Endothelial cell of umbilical vein (primary cell): Measurements from ENCODE around the gene RPL6. TPM values are rescaled to one million over a fixed set of nuclear protein-coding genes. Genes with fewer than 3 reads are reported as not detected.

Experiments used
- BruUV-seq: library from RNA; stranded (reverse); fragments of 400-500 nt; replicated peaks from 2 replicates; lab custom pipeline; 2021; lab: Mats Ljungman, UMichigan
- CTCF ChIA-PET: fragments of 300-600, 350-600 bp; sonication (Branson Sonifier 250); formaldehyde crosslinking; loops from one replicate; lab custom pipeline; 2021; ENCODE audit warnings: antibody characterized with exemption, inconsistent platforms; lab: Charles Lee
- POLR2A ChIA-PET: fragments of 300-600, 350-600 bp; sonication (Branson Sonifier 250); formaldehyde crosslinking; loops from one replicate; lab custom pipeline; 2021; ENCODE audit warnings: antibody characterized with exemption, inconsistent platforms; lab: Charles Lee
- DNase-seq: peaks from one replicate; pipeline ENCODE4 v3.0.0-alpha.2; 2011; ENCODE audit warnings: low read depth, low spot score
- FAIRE-seq: peaks from 2 replicates; lab custom pipeline; 2011; peaks lifted over from hg19 to GRCh38; lab: Jason Lieb, UNC
- H2AFZ ChIP-seq: 2 replicates; pipeline ENCODE4 v1.6.0; 2012; ENCODE audit warnings: low read depth, low read length, control low read depth, inconsistent platforms
- H3K27ac ChIP-seq: 2 replicates; pipeline ENCODE4 v1.5.1; 2011; ENCODE audit warnings: low read depth, mild to moderate bottlenecking, control low read depth, low read length, moderate library complexity; ENCODE audit not compliant: insufficient read depth
- H3K27me3 ChIP-seq, 2 experiments: 2 replicates each; pipeline versions ENCODE4 v1.6.0 to v1.6.1; 2011; ENCODE audit warnings: low read length in 2 of 2, mixed read lengths in 1 of 2; ENCODE audit not compliant: control insufficient read depth in 2 of 2, insufficient read depth in 2 of 2
- H3K36me3 ChIP-seq, 2 experiments: 2 replicates in 1 of 2; 3 replicates in 1 of 2; pipeline ENCODE4 v1.5.1; 2011; ENCODE audit warnings: low read length in 2 of 2, mild to moderate bottlenecking in 1 of 2, moderate library complexity in 1 of 2; ENCODE audit not compliant: control insufficient read depth in 2 of 2, insufficient read depth in 2 of 2; ENCODE audit errors: extremely low read depth in 1 of 2
- H3K4me1 ChIP-seq: 3 replicates; pipeline ENCODE4 v1.5.1; 2011; ENCODE audit warnings: mild to moderate bottlenecking, low read length; ENCODE audit not compliant: control insufficient read depth, insufficient read depth; ENCODE audit errors: extremely low read depth
- H3K4me2 ChIP-seq: 2 replicates; pipeline ENCODE4 v1.6.1; 2011; ENCODE audit warnings: low read length, control low read depth, mixed read lengths; ENCODE audit not compliant: insufficient read depth
- H3K4me3 ChIP-seq, 3 experiments: fragments of 200-600 bp in 1 of 3; sonication (generic), shearing (Covaris generic) in 1 of 3; replicated peaks in 1 of 3; 2 replicates each; pipeline ENCODE4 v1.5.1; 2011 to 2016; ENCODE audit warnings: control low read depth in 3 of 3, low read length in 3 of 3, mild to moderate bottlenecking in 2 of 3, inconsistent platforms in 1 of 3, low read depth in 1 of 3, moderate library complexity in 1 of 3; ENCODE audit not compliant: insufficient read depth in 1 of 3
- H3K79me2 ChIP-seq: 2 replicates; pipeline ENCODE4 v1.6.0; 2012; ENCODE audit warnings: low read length, inconsistent platforms; ENCODE audit not compliant: control insufficient read depth, insufficient read depth
- H3K9ac ChIP-seq: replicated peaks from 2 replicates; pipeline ENCODE3; 2011; ENCODE audit warnings: low read length, control low read depth; ENCODE audit not compliant: insufficient read depth; ENCODE audit errors: extremely low read depth
- H3K9me1 ChIP-seq: replicated peaks from 3 replicates; pipeline ENCODE4 v1.6.0; 2011; ENCODE audit warnings: mild to moderate bottlenecking, low read length; ENCODE audit not compliant: control insufficient read depth, insufficient read depth; ENCODE audit errors: extremely low read depth
- H3K9me3 ChIP-seq: replicated peaks from 2 replicates; pipeline ENCODE4 v1.5.1; 2012; ENCODE audit warnings: low read length, inconsistent platforms; ENCODE audit not compliant: control insufficient read depth, insufficient read depth
- H4K20me1 ChIP-seq: replicated peaks from 2 replicates; pipeline ENCODE3; 2011; ENCODE audit warnings: mild to moderate bottlenecking, low read length; ENCODE audit not compliant: control insufficient read depth, insufficient read depth; ENCODE audit errors: extremely low read depth
- EZH2 ChIP-seq: IDR thresholded peaks from 2 replicates; pipeline ENCODE4 v1.6.1; 2012; ENCODE audit warnings: borderline replicate concordance, low read depth, mild to moderate bottlenecking, moderate library complexity, low read length, inconsistent platforms; ENCODE audit not compliant: severe bottlenecking
- JUN ChIP-seq: IDR thresholded peaks from 2 replicates; pipeline ENCODE4 v1.6.1; 2011; ENCODE audit warnings: borderline replicate concordance, low read depth; ENCODE audit not compliant: insufficient read length, insufficient read depth
- POLR2AphosphoS5 ChIP-seq: IDR thresholded peaks from 2 replicates; pipeline ENCODE4 v1.6.1; 2012; ENCODE audit warnings: low read depth, mild to moderate bottlenecking, control low read depth, low read length, moderate library complexity; ENCODE audit not compliant: insufficient read depth
- dilution Hi-C: fragments of 300-500 bp; cut with MboI; formaldehyde crosslinking; loops from one replicate; pipeline ENCODE4 v1.15.0; 2019; ENCODE audit warnings: low sequenced_read_pairs; ENCODE audit not compliant: extremely low pct_ligation_motif_present
- intact Hi-C: fragments of 100-400 bp; cut with micrococcal nuclease; formaldehyde crosslinking; loops from one replicate; pipeline ENCODE4 v1.10.0; 2022
- polyA plus RNA-seq, 4 experiments: library from polyadenylated mRNA; depleted of rRNA in 3 of 4; stranded (reverse) in 3 of 4; unstranded in 1 of 4; fragments of >200 nt; gene quantifications; 2 replicates each; pipeline versions ENCODE4 v1.2.1 to v1.2.3, GENCODE V29; 2011 to 2012; ENCODE audit warnings: missing spikeins in 1 of 4
- total RNA-seq: library from RNA; stranded (reverse); gene quantifications from 2 replicates; pipeline ENCODE4 v1.2.3, GENCODE V29; 2021
- TF ChIP-seq, protein P1 (sequence below), 2 donors: IDR thresholded peaks; 1 replicate in 1 of 2; 2 replicates in 1 of 2; pipeline ENCODE4 v1.5.1; 2011; ENCODE audit warnings: low read length in 2 of 2, mild to moderate bottlenecking in 2 of 2, moderate library complexity in 2 of 2, control low read depth in 1 of 2, inconsistent platforms in 1 of 2, low read depth in 1 of 2; ENCODE audit not compliant: insufficient read depth in 1 of 2; ENCODE audit errors: extremely low read depth in 1 of 2
- TF ChIP-seq, protein P2 (sequence below): IDR thresholded peaks from 2 replicates; pipeline ENCODE4 v1.6.1; 2011; ENCODE audit not compliant: insufficient read depth, insufficient read length

RPL6 gene
- total and polyA plus RNA-seq, 2 donors (not counting 3 experiments of a cell fraction or from before 2014, with no cell fraction given), result 998 to 1,385 TPM

DNA sequence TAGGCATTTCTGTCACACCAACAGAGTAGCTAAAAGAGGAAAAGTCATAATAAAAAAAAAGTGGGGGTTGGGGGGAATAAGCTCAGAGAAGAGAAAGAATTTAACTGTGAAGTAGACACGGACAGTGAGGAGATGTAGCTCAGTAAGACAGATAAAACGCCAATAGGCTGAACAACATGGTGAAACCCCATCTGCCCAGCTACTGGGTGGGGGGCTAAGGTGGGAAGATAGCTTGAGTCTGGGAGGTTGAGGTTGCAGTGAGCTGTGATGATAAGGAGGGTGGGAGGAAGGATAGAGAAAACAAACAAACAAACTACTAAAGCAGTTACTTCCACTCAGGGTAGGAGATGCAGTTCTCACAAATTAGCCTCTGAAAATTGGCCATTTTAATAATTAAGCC lies 52.2 kb downstream of the RPL6 start:
- H3K4me2 ChIP-seq, result no peak overlapping the region
- TF ChIP-seq, protein P1, sequence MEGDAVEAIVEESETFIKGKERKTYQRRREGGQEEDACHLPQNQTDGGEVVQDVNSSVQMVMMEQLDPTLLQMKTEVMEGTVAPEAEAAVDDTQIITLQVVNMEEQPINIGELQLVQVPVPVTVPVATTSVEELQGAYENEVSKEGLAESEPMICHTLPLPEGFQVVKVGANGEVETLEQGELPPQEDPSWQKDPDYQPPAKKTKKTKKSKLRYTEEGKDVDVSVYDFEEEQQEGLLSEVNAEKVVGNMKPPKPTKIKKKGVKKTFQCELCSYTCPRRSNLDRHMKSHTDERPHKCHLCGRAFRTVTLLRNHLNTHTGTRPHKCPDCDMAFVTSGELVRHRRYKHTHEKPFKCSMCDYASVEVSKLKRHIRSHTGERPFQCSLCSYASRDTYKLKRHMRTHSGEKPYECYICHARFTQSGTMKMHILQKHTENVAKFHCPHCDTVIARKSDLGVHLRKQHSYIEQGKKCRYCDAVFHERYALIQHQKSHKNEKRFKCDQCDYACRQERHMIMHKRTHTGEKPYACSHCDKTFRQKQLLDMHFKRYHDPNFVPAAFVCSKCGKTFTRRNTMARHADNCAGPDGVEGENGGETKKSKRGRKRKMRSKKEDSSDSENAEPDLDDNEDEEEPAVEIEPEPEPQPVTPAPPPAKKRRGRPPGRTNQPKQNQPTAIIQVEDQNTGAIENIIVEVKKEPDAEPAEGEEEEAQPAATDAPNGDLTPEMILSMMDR (IDR thresholded peaks at IDR 0.05; ENCODE audit: extremely low read depth in 1 of 2, insufficient read depth in 1 of 2, low read depth in 1 of 2, low read length in 2 of 2), result no peak
- no peak for TF ChIP-seq JUN
- TF ChIP-seq POLR2AphosphoS5, result no peak
- no peak for TF ChIP-seq EZH2
- TF ChIP-seq, protein P2, sequence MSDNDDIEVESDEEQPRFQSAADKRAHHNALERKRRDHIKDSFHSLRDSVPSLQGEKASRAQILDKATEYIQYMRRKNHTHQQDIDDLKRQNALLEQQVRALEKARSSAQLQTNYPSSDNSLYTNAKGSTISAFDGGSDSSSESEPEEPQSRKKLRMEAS, result no peak
- intact Hi-C loops (no loop called here), dilution Hi-C loops (no loop called here)
- no peak overlapping the region for H3K27ac ChIP-seq
- ChIA-PET CTCF (interaction anchor here (0.9 to 1.1 kb wide), 2 partner anchors 11 to 15 kb away, joined by 3 read pairs; no protein-coding TSS in a partner anchor), POLR2A (no interaction called here)
- no peaks in the 10 kb centered on the region for H3K9me1 ChIP-seq
- H3K4me1 ChIP-seq, result no peaks in the 10 kb centered on the region
- no peak overlapping the region for H3K9ac ChIP-seq
- no peak overlapping the region for H2AFZ ChIP-seq
- H3K9me3 ChIP-seq, result no peaks in the 10 kb centered on the region
- no TSS peak for BruUV-seq
- H3K4me3 ChIP-seq, result no peak overlapping the region
- DNase-seq (no peak), FAIRE-seq (no peak)
- H4K20me1 ChIP-seq, result no peaks in the 10 kb centered on the region
- H3K36me3 ChIP-seq, result no peaks in the 10 kb centered on the region
- no peaks in the 10 kb centered on the region for H3K27me3 ChIP-seq
- H3K79me2 ChIP-seq, result peaks cover 2% of the 10 kb centered on the region

Other genes starting within 250 kb of the RPL6 start
- 38.8 and 47.7 TPM in 2 replicates for gene HECTD4, start 27.2 kb downstream of the RPL6 start, total RNA-seq
- gene HECTD4, start 27.2 kb downstream of the RPL6 start, polyA plus RNA-seq, result 9.7 and 11.1 TPM in 2 replicates
- 104 and 107 TPM in 2 replicates for gene PTPN11, start 9.3 kb upstream of the RPL6 start, total RNA-seq
- gene PTPN11, start 9.3 kb upstream of the RPL6 start, polyA plus RNA-seq, result 22.4 and 36.5 TPM in 2 replicates